ENCODE measurements around the gene C22orf42. TPM values are rescaled to one million over a fixed set of nuclear protein-coding genes. Genes with fewer than 3 reads are reported as not detected.

The C22orf42 gene
- total RNA-seq, 1 experiment from 2014 or later = not detected

DNA sequence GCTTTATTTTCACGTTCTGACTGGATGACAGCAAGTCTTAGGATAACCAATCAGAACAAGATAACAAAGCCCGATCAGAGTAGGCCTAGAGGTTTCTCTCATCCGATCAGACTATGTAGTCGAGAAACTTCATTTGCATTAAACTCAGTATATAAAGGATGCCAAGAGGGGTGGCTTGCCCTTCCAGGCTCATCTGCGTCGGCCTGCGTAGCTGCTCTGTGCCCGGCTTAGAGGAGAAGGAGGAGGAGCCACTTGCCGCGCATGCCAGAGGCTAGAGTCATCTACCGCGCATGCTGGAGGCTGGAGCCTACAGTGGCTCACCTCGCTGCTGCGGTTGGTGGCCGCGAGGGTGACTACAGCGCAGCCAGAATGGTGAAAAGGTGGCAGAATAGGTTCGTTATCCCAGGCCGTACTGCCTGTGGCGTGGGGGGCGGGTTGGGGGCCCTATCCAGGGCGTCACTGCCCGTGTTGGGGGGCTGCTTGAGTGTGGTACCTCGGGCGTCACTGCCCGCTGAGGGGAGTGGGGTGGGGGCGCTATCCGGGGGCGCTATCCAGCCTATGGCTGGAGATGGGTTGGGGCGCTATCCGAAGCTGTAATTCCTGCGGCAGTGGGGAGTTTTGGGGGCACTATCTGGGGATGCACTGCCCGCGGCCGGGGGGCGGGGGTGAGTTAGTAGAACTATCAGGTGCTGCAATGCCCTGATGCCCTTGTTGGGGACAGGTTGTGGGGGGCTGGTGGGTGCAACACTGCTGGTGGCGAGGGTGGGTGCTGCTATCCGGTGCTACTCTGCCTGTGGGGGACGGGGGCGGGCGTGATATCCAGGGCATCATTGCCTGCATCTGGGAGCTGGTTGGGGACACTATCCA lies 46.0 kb upstream of the C22orf42 start, which contains the start of gene RFPL2:
TSS of gene RFPL2 (minus strand) at position 218 of the 867 bp plus-strand sequence. CDS start 2,622 bp downstream, outside the sequence.
- no CpG with 5 or more reads among the region's 41 CpGs for WGBS (ENCODE audit: extremely low coverage, insufficient read length, low lambda C conversion rate)
- H4K20me1 ChIP-seq (ENCODE audit: control insufficient read depth, insufficient read depth, insufficient read length) = no peaks in the 10 kb centered on the region
- H3K36me3 Mint-ChIP-seq (ENCODE audit: insufficient read depth in 1 of 3, low read depth in 3 of 3) = no peaks in the 10 kb centered on the region; a peak in 1 of 7 replicates
- peak within 1 kb of the TSS; percentile 69 to 89 for H3K4me3 Mint-ChIP-seq
- H4K8ac ChIP-seq (replicated peaks; ENCODE audit: insufficient read length, low read depth, low read length) = no peak within 1 kb of the TSS
- no peak within 1 kb of the TSS for H3K27ac Mint-ChIP-seq
- H4K91ac ChIP-seq (ENCODE audit: insufficient read length, low read depth, low read length) = no peak within 1 kb of the TSS
- H3K9me3 ChIP-seq (ENCODE audit: control insufficient read depth, low read depth, low read length) = no peaks in the 10 kb centered on the region
- TF ChIP-seq, protein P1, sequence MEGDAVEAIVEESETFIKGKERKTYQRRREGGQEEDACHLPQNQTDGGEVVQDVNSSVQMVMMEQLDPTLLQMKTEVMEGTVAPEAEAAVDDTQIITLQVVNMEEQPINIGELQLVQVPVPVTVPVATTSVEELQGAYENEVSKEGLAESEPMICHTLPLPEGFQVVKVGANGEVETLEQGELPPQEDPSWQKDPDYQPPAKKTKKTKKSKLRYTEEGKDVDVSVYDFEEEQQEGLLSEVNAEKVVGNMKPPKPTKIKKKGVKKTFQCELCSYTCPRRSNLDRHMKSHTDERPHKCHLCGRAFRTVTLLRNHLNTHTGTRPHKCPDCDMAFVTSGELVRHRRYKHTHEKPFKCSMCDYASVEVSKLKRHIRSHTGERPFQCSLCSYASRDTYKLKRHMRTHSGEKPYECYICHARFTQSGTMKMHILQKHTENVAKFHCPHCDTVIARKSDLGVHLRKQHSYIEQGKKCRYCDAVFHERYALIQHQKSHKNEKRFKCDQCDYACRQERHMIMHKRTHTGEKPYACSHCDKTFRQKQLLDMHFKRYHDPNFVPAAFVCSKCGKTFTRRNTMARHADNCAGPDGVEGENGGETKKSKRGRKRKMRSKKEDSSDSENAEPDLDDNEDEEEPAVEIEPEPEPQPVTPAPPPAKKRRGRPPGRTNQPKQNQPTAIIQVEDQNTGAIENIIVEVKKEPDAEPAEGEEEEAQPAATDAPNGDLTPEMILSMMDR (conservative IDR thresholded peaks at IDR 0.05) = no peak
- peak; percentile 89 for DNase-seq
- H3K23ac ChIP-seq (ENCODE audit: insufficient read length, low read depth, low read length) = no peak within 1 kb of the TSS
- no peak within 1 kb of the TSS for H4K5ac ChIP-seq (ENCODE audit: insufficient read length, low read depth, low read length)
- H3K4ac ChIP-seq (ENCODE audit: low read depth, low read length) = no peak within 1 kb of the TSS
- no peak within 1 kb of the TSS for H2BK15ac ChIP-seq (ENCODE audit: low read depth, low read length)
- H3K27me3 ChIP-seq (ENCODE audit: insufficient read depth, low read length) = peaks cover 8% of the 10 kb centered on the region; the same call in 1 of the 2 replicates
- H2AK5ac ChIP-seq (ENCODE audit: insufficient read length, low read length) = no peak within 1 kb of the TSS
- H2BK12ac ChIP-seq (ENCODE audit: insufficient read length, low read depth, low read length) = no peak within 1 kb of the TSS
- no peak within 1 kb of the TSS for H2BK5ac ChIP-seq (ENCODE audit: insufficient read length, low read length)
- no peaks in the 10 kb centered on the region; the same call in 1 of the 2 replicates for H3K4me1 ChIP-seq (ENCODE audit: insufficient read depth, low read length)
- no peaks in the 10 kb centered on the region for H3K79me2 ChIP-seq (ENCODE audit: insufficient read depth, low read length)
- H3K27ac ChIP-seq (ENCODE audit: insufficient read length, low read depth, low read length) = no peak within 1 kb of the TSS
- no peak within 1 kb of the TSS for H3K56ac ChIP-seq (ENCODE audit: insufficient read length, low read depth, low read length)
- no peak within 1 kb of the TSS for H3T11ph ChIP-seq (ENCODE audit: low read length)
- H3K27me3 Mint-ChIP-seq (ENCODE audit: low read depth) = peaks cover 81% of the 10 kb centered on the region
- no peaks in the 10 kb centered on the region for H3K9me3 Mint-ChIP-seq
- no peak within 1 kb of the TSS for H3K14ac ChIP-seq (ENCODE audit: insufficient read depth, low read length)
- H2BK20ac ChIP-seq (ENCODE audit: low read depth, low read length, poor library complexity, severe bottlenecking) = no peak within 1 kb of the TSS
- H2AFZ ChIP-seq (ENCODE audit: low read length) = no peak within 1 kb of the TSS
- no peak within 1 kb of the TSS for H2BK120ac ChIP-seq (ENCODE audit: low read depth, low read length, poor library complexity, severe bottlenecking)
- peaks cover 21 to 40% of the 10 kb centered on the region in 2 experiments for H3K4me1 Mint-ChIP-seq
- H3K18ac ChIP-seq (ENCODE audit: insufficient read length, low read depth, low read length) = no peak within 1 kb of the TSS
- no peak within 1 kb of the TSS for H3K9ac ChIP-seq (ENCODE audit: extremely low read depth, insufficient read length, low read length)
- peak within 1 kb of the TSS; percentile 79 for H3K4me2 ChIP-seq (ENCODE audit: insufficient read depth, insufficient read length, low read length)
- H3K23me2 ChIP-seq (ENCODE audit: insufficient read length, low read depth, low read length, poor library complexity, severe bottlenecking) = peaks cover 13% of the 10 kb centered on the region
- H3K79me1 ChIP-seq (ENCODE audit: insufficient read depth, low read depth, low read length, poor library complexity, severe bottlenecking) = no peaks in the 10 kb centered on the region

Measured in H9 (cell line).